Stimulated activated naive B cell treated with anti-CD40 and anti-IgM and Interleukin-4, amounts not matched to agents 10 μg/mL and 1 μg/mL and 100 μg/mL, for 72 hours (primary cell): ENCODE measurements around the gene PDCD2L.

Source experiments
- ATAC-seq, 2 donors: fragments of 150-1000 bp; cut with Tn5 transposase; replicated peaks; 2 replicates each; pipeline ENCODE4 v1.10.0; 2021; ENCODE audit warnings: moderate library complexity in 1 of 2
- DNase-seq: peaks from one replicate; pipeline ENCODE4 v3.0.0; 2021
- H3K27ac Mint-ChIP-seq: one replicate; pipeline ENCODE4 v1.8.0; 2022; ENCODE audit warnings: mild to moderate bottlenecking, mixed read lengths
- H3K27me3 Mint-ChIP-seq, 2 donors: one replicate each; pipeline ENCODE4 v1.8.0; 2022; ENCODE audit warnings: mixed read lengths in 2 of 2
- H3K36me3 Mint-ChIP-seq, 2 donors: one replicate each; pipeline ENCODE4 v1.8.0; 2022; ENCODE audit warnings: mixed read lengths in 2 of 2, mild to moderate bottlenecking in 1 of 2
- H3K4me1 Mint-ChIP-seq, 2 donors: one replicate each; pipeline ENCODE4 v1.8.0; 2022; ENCODE audit warnings: mixed read lengths in 2 of 2, mild to moderate bottlenecking in 1 of 2
- H3K4me3 Mint-ChIP-seq, 2 donors: one replicate each; pipeline ENCODE4 v1.8.0; 2022; ENCODE audit warnings: mild to moderate bottlenecking in 2 of 2, mixed read lengths in 2 of 2, moderate library complexity in 1 of 2
- H3K9me3 Mint-ChIP-seq, 2 donors: one replicate each; pipeline ENCODE4 v1.8.0; 2022; ENCODE audit warnings: mixed read lengths in 2 of 2, mild to moderate bottlenecking in 1 of 2

PDCD2L gene

GRCh38 chr19:34409189-34410164, 5.3 kb downstream of the PDCD2L start:
- H3K9me3 Mint-ChIP-seq = no peaks in the 10 kb centered on the region
- H3K36me3 Mint-ChIP-seq = peaks cover 20 to 24% of the 10 kb centered on the region in 2 donors
- peak; percentile 88 to 89 for ATAC-seq
- no peak for DNase-seq
- H3K27ac Mint-ChIP-seq = peak overlapping the region; percentile 86
- peak overlapping the region; percentile 44 to 54 for H3K4me3 Mint-ChIP-seq
- no peaks in the 10 kb centered on the region for H3K27me3 Mint-ChIP-seq
- peaks cover 14 to 37% of the 10 kb centered on the region in 2 donors for H3K4me1 Mint-ChIP-seq

GRCh38 chr19:34411216-34411615, 7.0 kb downstream of the PDCD2L start:
- no peak for ATAC-seq
- no peak overlapping the region for H3K27ac Mint-ChIP-seq
- no peaks in the 10 kb centered on the region for H3K27me3 Mint-ChIP-seq
- H3K9me3 Mint-ChIP-seq = no peaks in the 10 kb centered on the region
- peaks cover 27 to 30% of the 10 kb centered on the region in 2 donors for H3K36me3 Mint-ChIP-seq
- DNase-seq = no peak
- peaks cover 11 to 32% of the 10 kb centered on the region in 2 donors for H3K4me1 Mint-ChIP-seq
- H3K4me3 Mint-ChIP-seq = no peak overlapping the region

GRCh38 chr19:34416021-34416545, 11.9 kb downstream of the PDCD2L start:
- Mint-ChIP-seq H3K27me3 (no peaks in the 10 kb centered on the region), H3K4me1 (peaks cover 5 to 6% of the 10 kb centered on the region in 2 donors), H3K36me3 (peaks cover 23 to 28% of the 10 kb centered on the region in 2 donors), H3K27ac (no peak overlapping the region), H3K9me3 (no peaks in the 10 kb centered on the region), H3K4me3 (no peak overlapping the region)
- ATAC-seq = no peak
- no peak for DNase-seq

- Mint-ChIP-seq H3K36me3 (peaks cover 19 to 33% of the 10 kb centered on the region in 2 donors), H3K27ac (peak overlapping the region; percentile 81), H3K27me3 (no peaks in the 10 kb centered on the region), H3K4me3 (no peak overlapping the region), H3K9me3 (no peaks in the 10 kb centered on the region), H3K4me1 (peaks cover 5 to 6% of the 10 kb centered on the region in 2 donors)
- no peak for ATAC-seq
- no peak for DNase-seq
Measured at GRCh38 chr19:34418300-34418699, 14.1 kb downstream of the PDCD2L start.

GRCh38 chr19:34426096-34426661, 22.0 kb downstream of the PDCD2L start:
- Mint-ChIP-seq H3K4me1 (peaks cover 8 to 25% of the 10 kb centered on the region in 2 donors), H3K36me3 (peaks cover 17 to 38% of the 10 kb centered on the region in 2 donors), H3K4me3 (no peak overlapping the region), H3K9me3 (no peaks in the 10 kb centered on the region), H3K27me3 (no peaks in the 10 kb centered on the region), H3K27ac (no peak overlapping the region)
- ATAC-seq = no peak
- no peak for DNase-seq

GRCh38 chr19:34428549-34429285, 24.5 kb downstream of the PDCD2L start:
- DNase-seq (no peak), ATAC-seq (peak; percentile 57 to 64)
- Mint-ChIP-seq H3K36me3 (peaks cover 21 to 40% of the 10 kb centered on the region in 2 donors), H3K27me3 (no peaks in the 10 kb centered on the region), H3K4me3 (peak overlapping the region; percentile 95 to 97), H3K9me3 (no peaks in the 10 kb centered on the region), H3K4me1 (peaks cover 11 to 35% of the 10 kb centered on the region in 2 donors), H3K27ac (peak overlapping the region; percentile 96)

GRCh38 chr19:34429553-34429952, 25.4 kb downstream of the PDCD2L start:
- Mint-ChIP-seq H3K4me1 (peaks cover 11 to 35% of the 10 kb centered on the region in 2 donors), H3K27me3 (no peaks in the 10 kb centered on the region), H3K36me3 (peaks cover 13 to 36% of the 10 kb centered on the region in 2 donors), H3K9me3 (no peaks in the 10 kb centered on the region), H3K27ac (peak overlapping the region; percentile 37), H3K4me3 (peak overlapping the region; percentile 95 to 97)
- DNase-seq (no peak), ATAC-seq (no peak)

- Mint-ChIP-seq H3K27ac (no peak overlapping the region), H3K36me3 (peaks cover 8 to 29% of the 10 kb centered on the region in 2 donors), H3K27me3 (no peaks in the 10 kb centered on the region), H3K4me3 (peak overlapping the region; percentile 5 to 57), H3K4me1 (peaks cover 11 to 35% of the 10 kb centered on the region in 2 donors), H3K9me3 (no peaks in the 10 kb centered on the region)
- ATAC-seq = peak; percentile 45 to 48
- DNase-seq = peak; percentile 15
Measured at GRCh38 chr19:34430738-34431625, 26.8 kb downstream of the PDCD2L start.

- no peak overlapping the region for H3K27ac Mint-ChIP-seq
- ATAC-seq = no peak
- no peaks in the 10 kb centered on the region for H3K27me3 Mint-ChIP-seq
- H3K9me3 Mint-ChIP-seq = no peaks in the 10 kb centered on the region
- DNase-seq = no peak
- peaks cover 11 to 35% of the 10 kb centered on the region in 2 donors for H3K4me1 Mint-ChIP-seq
- no peak overlapping the region for H3K4me3 Mint-ChIP-seq
- H3K36me3 Mint-ChIP-seq = peaks cover 8 to 24% of the 10 kb centered on the region in 2 donors
Measured at GRCh38 chr19:34431681-34432402, 27.6 kb downstream of the PDCD2L start.

GRCh38 chr19:34432797-34433196, 28.6 kb downstream of the PDCD2L start:
- Mint-ChIP-seq H3K4me1 (peaks cover 11 to 33% of the 10 kb centered on the region in 2 donors), H3K27me3 (no peaks in the 10 kb centered on the region), H3K9me3 (no peaks in the 10 kb centered on the region), H3K27ac (peak overlapping the region; percentile 10), H3K36me3 (peaks cover 7 to 24% of the 10 kb centered on the region in 2 donors), H3K4me3 (no peak overlapping the region)
- no peak for DNase-seq
- no peak for ATAC-seq

- Mint-ChIP-seq H3K4me1 (peaks cover 0 to 12% of the 10 kb centered on the region in 2 donors), H3K27ac (no peak overlapping the region), H3K4me3 (no peak overlapping the region), H3K9me3 (no peaks in the 10 kb centered on the region), H3K27me3 (no peaks in the 10 kb centered on the region), H3K36me3 (peaks cover 21 to 26% of the 10 kb centered on the region in 2 donors)
- DNase-seq = no peak
- no peak for ATAC-seq
Measured at GRCh38 chr19:34436716-34437115, 32.5 kb downstream of the PDCD2L start.

- Mint-ChIP-seq H3K4me3 (no peak overlapping the region), H3K27me3 (no peaks in the 10 kb centered on the region), H3K9me3 (no peaks in the 10 kb centered on the region), H3K27ac (no peak overlapping the region), H3K36me3 (peaks cover 45 to 56% of the 10 kb centered on the region in 2 donors), H3K4me1 (peaks cover 0 to 5% of the 10 kb centered on the region in 2 donors)
- ATAC-seq (no peak), DNase-seq (no peak)
Measured at GRCh38 chr19:34448191-34448590, 44.0 kb downstream of the PDCD2L start.

- Mint-ChIP-seq H3K27me3 (no peaks in the 10 kb centered on the region), H3K27ac (no peak overlapping the region), H3K4me1 (peaks cover 0 to 5% of the 10 kb centered on the region in 2 donors), H3K36me3 (peaks cover 29 to 43% of the 10 kb centered on the region in 2 donors), H3K4me3 (no peak overlapping the region), H3K9me3 (no peaks in the 10 kb centered on the region)
- no peak for ATAC-seq
- DNase-seq = no peak
Measured at GRCh38 chr19:34452723-34453122, 48.5 kb downstream of the PDCD2L start.
